IMR-90 (cell line): ENCODE results near the gene SNAP23.

ENCODE experiments used
- BHLHE40 ChIP-seq: fragments of 150-350 bp; IDR thresholded peaks from 2 replicates; pipeline ENCODE4 v1.6.1; 2016; ENCODE audit warnings: mild to moderate bottlenecking, low read depth, low read length
- CEBPB ChIP-seq: IDR thresholded peaks from 2 replicates; pipeline ENCODE4 v1.6.1; 2012; ENCODE audit warnings: low read depth, low read length, improper control_type of control experiment
- CHD1 ChIP-seq: IDR thresholded peaks from 2 replicates; pipeline ENCODE4 v1.6.1; 2012; ENCODE audit warnings: low read depth, low read length, improper control_type of control experiment
- FOS ChIP-seq: fragments of 150-350 bp; IDR thresholded peaks from 2 replicates; pipeline ENCODE4 v1.6.1; 2016; ENCODE audit warnings: low read depth, low read length
- MAZ ChIP-seq: IDR thresholded peaks from 2 replicates; pipeline ENCODE4 v1.6.1; 2012; ENCODE audit warnings: low read depth, mild to moderate bottlenecking, low read length, improper control_type of control experiment, moderate library complexity, borderline replicate concordance
- MXI1 ChIP-seq: IDR thresholded peaks from 2 replicates; pipeline ENCODE4 v1.6.1; 2012; ENCODE audit warnings: low read depth, mild to moderate bottlenecking, low read length, moderate library complexity, borderline replicate concordance
- POLR2A ChIP-seq: IDR thresholded peaks from 2 replicates; pipeline ENCODE4 v1.6.1; 2012; ENCODE audit warnings: mild to moderate bottlenecking, low read depth, low read length
- RAD21 ChIP-seq: IDR thresholded peaks from 2 replicates; pipeline ENCODE4 v1.6.1; 2012; ENCODE audit warnings: low read length, improper control_type of control experiment
- RFX5 ChIP-seq: IDR thresholded peaks from 2 replicates; pipeline ENCODE4 v1.8.0; 2012; ENCODE audit warnings: low read depth, mild to moderate bottlenecking, low read length, moderate library complexity
- SMC3 ChIP-seq: fragments of 150-350 bp; IDR thresholded peaks from 2 replicates; pipeline ENCODE4 v1.6.1; 2016; ENCODE audit warnings: low read depth, mild to moderate bottlenecking, antibody characterized with exemption, low read length, moderate library complexity
- TF ChIP-seq, protein P1 (sequence below): conservative IDR thresholded peaks from 2 replicates; pipeline ENCODE4 v1.5.1; 2012; ENCODE audit warnings: mild to moderate bottlenecking, low read depth, low read length, improper control_type of control experiment
- TF ChIP-seq, protein P2 (sequence below): fragments of 150-350 bp; IDR thresholded peaks from 2 replicates; pipeline ENCODE4 v1.6.1; 2016; ENCODE audit warnings: low read depth, mild to moderate bottlenecking, low read length, moderate library complexity, borderline replicate concordance
- TF ChIP-seq, protein P3 (sequence below): fragments of 150-350 bp; IDR thresholded peaks from 2 replicates; pipeline ENCODE4 v1.6.1; 2017; ENCODE audit warnings: mild to moderate bottlenecking, antibody characterized with exemption, low read length, low read depth

DNA sequence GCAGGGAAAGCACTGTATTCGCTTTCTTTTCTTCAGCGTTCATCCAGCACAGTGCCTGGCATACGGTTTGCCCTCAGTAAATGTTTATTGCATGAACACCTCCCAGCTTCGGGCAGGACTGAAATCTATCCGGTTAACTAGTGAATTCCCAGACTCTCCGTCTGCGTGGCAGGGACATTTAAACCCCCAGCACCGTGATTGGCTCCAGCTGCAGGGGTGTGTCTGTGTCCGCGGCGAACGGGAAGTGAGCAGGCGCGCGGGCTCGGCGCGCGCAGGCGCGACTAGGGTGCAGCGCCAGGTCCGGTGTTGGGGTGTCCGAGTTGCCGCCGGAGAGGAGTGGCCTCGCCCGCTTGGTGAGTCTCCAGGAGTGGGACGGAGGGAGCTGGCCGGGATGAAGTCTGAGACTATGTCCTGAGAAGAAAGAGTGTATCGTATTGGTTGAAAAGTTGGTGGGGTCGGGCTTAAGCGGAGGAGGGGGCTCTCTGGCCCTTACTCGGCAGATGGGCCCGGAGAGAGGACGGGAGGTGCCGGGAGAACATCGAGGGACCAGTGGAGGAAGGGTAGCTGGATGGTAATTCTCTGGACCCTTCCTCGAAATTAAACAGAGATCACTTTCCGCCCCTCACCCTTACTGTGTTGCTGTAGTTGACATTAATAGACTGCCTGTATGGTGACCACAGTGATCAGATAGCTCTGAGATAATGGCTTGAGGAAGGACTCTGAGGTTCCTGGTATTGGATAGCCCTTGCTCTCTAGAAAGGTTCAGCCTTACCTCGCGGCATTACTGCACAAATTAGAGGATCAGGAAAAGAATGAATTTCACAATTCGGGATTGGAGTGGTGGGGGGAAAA, at the start of gene SNAP23:
- TF ChIP-seq, protein P1, sequence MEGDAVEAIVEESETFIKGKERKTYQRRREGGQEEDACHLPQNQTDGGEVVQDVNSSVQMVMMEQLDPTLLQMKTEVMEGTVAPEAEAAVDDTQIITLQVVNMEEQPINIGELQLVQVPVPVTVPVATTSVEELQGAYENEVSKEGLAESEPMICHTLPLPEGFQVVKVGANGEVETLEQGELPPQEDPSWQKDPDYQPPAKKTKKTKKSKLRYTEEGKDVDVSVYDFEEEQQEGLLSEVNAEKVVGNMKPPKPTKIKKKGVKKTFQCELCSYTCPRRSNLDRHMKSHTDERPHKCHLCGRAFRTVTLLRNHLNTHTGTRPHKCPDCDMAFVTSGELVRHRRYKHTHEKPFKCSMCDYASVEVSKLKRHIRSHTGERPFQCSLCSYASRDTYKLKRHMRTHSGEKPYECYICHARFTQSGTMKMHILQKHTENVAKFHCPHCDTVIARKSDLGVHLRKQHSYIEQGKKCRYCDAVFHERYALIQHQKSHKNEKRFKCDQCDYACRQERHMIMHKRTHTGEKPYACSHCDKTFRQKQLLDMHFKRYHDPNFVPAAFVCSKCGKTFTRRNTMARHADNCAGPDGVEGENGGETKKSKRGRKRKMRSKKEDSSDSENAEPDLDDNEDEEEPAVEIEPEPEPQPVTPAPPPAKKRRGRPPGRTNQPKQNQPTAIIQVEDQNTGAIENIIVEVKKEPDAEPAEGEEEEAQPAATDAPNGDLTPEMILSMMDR = no peak
- TF ChIP-seq POLR2A = peak; percentile 92
- TF ChIP-seq, protein P2, sequence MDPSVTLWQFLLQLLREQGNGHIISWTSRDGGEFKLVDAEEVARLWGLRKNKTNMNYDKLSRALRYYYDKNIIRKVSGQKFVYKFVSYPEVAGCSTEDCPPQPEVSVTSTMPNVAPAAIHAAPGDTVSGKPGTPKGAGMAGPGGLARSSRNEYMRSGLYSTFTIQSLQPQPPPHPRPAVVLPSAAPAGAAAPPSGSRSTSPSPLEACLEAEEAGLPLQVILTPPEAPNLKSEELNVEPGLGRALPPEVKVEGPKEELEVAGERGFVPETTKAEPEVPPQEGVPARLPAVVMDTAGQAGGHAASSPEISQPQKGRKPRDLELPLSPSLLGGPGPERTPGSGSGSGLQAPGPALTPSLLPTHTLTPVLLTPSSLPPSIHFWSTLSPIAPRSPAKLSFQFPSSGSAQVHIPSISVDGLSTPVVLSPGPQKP = no peak
- no peak for TF ChIP-seq BHLHE40
- no peak for TF ChIP-seq FOS
- TF ChIP-seq MXI1 = peak; percentile 36
- TF ChIP-seq RFX5 = no peak
- TF ChIP-seq CEBPB = 0 out of 2 replicates have a peak, but pooled peaks have one; percentile 34
- 0 out of 2 replicates have a peak, but pooled peaks have one; percentile 19 for TF ChIP-seq CHD1
- TF ChIP-seq RAD21 = no peak
- 0 out of 2 replicates have a peak, but pooled peaks have one; percentile 28 for TF ChIP-seq MAZ
- TF ChIP-seq, protein P3, sequence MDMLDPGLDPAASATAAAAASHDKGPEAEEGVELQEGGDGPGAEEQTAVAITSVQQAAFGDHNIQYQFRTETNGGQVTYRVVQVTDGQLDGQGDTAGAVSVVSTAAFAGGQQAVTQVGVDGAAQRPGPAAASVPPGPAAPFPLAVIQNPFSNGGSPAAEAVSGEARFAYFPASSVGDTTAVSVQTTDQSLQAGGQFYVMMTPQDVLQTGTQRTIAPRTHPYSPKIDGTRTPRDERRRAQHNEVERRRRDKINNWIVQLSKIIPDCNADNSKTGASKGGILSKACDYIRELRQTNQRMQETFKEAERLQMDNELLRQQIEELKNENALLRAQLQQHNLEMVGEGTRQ = no peak
- no peak for TF ChIP-seq SMC3
